ENCODE results near the gene TDRD12. TPM values are rescaled to one million over a fixed set of nuclear protein-coding genes. Genes with fewer than 3 reads are reported as not detected.
A peak's percentile ranks its signal among the peaks of the same experiment; 100 is the strongest.

Gene TDRD12
- total RNA-seq, 1 donor from 2014 or later = not detected

- DNase-seq (ENCODE audit: low spot score) = peak; percentile 99
- Mint-ChIP-seq H3K36me3 (ENCODE audit: low read depth, unreplicated experiment) (no peaks in the 10 kb centered on the region), H3K27me3 (ENCODE audit: unreplicated experiment) (peaks cover 17% of the 10 kb centered on the region), H3K4me3 (ENCODE audit: unreplicated experiment) (peak within 1 kb of the TSS; percentile 98), H3K4me1 (ENCODE audit: unreplicated experiment) (peaks cover 15% of the 10 kb centered on the region), H3K9me3 (ENCODE audit: unreplicated experiment) (no peaks in the 10 kb centered on the region), H3K27ac (ENCODE audit: unreplicated experiment) (no peak within 1 kb of the TSS)
- no peak for TF ChIP-seq CTCF (IDR thresholded peaks at IDR 0.05; ENCODE audit: unreplicated experiment)
Observed at GRCh38 chr19:32674931-32675719, 44.4 kb upstream of the TDRD12 start, which contains the start of gene ANKRD27. ANKRD27 (minus strand) TSS chr19:32675180; CDS start chr19:32659015, 16,165 bp downstream.

GRCh38 chr19:32675720-32676185 lies 43.8 kb upstream of the TDRD12 start, which contains the start of gene RGS9BP:
RGS9BP (plus strand) TSS chr19:32675848; CDS start chr19:32676264, 416 bp downstream.
- TF ChIP-seq CTCF (IDR thresholded peaks at IDR 0.05; ENCODE audit: unreplicated experiment) = no peak
- Mint-ChIP-seq H3K4me1 (ENCODE audit: unreplicated experiment) (peaks cover 15% of the 10 kb centered on the region), H3K27ac (ENCODE audit: unreplicated experiment) (no peak within 1 kb of the TSS), H3K9me3 (ENCODE audit: unreplicated experiment) (no peaks in the 10 kb centered on the region), H3K27me3 (ENCODE audit: unreplicated experiment) (peaks cover 16% of the 10 kb centered on the region), H3K4me3 (ENCODE audit: unreplicated experiment) (peak within 1 kb of the TSS; percentile 86), H3K36me3 (ENCODE audit: low read depth, unreplicated experiment) (no peaks in the 10 kb centered on the region)
- peak; percentile 57 for DNase-seq (ENCODE audit: low spot score)

- Mint-ChIP-seq H3K27ac (ENCODE audit: unreplicated experiment) (no peak overlapping the region), H3K4me1 (ENCODE audit: unreplicated experiment) (peaks cover 15% of the 10 kb centered on the region), H3K9me3 (ENCODE audit: unreplicated experiment) (no peaks in the 10 kb centered on the region), H3K4me3 (ENCODE audit: unreplicated experiment) (no peak overlapping the region), H3K27me3 (ENCODE audit: unreplicated experiment) (peaks cover 16% of the 10 kb centered on the region), H3K36me3 (ENCODE audit: low read depth, unreplicated experiment) (no peaks in the 10 kb centered on the region)
- DNase-seq (ENCODE audit: low spot score) = peak; percentile 20
- no peak for TF ChIP-seq CTCF (IDR thresholded peaks at IDR 0.05; ENCODE audit: unreplicated experiment)
Observed at GRCh38 chr19:32676186-32676894, 43.2 kb upstream of the TDRD12 start.

GRCh38 chr19:32676895-32677359 lies 42.6 kb upstream of the TDRD12 start:
- Mint-ChIP-seq H3K4me1 (ENCODE audit: unreplicated experiment) (peaks cover 15% of the 10 kb centered on the region), H3K4me3 (ENCODE audit: unreplicated experiment) (peak overlapping the region; percentile 63), H3K27me3 (ENCODE audit: unreplicated experiment) (peaks cover 16% of the 10 kb centered on the region), H3K27ac (ENCODE audit: unreplicated experiment) (no peak overlapping the region), H3K9me3 (ENCODE audit: unreplicated experiment) (no peaks in the 10 kb centered on the region), H3K36me3 (ENCODE audit: low read depth, unreplicated experiment) (no peaks in the 10 kb centered on the region)
- no peak for TF ChIP-seq CTCF (IDR thresholded peaks at IDR 0.05; ENCODE audit: unreplicated experiment)
- no peak for DNase-seq (ENCODE audit: low spot score)

All from endothelial cell (in vitro differentiated cells).